ENCODE data around the gene NTF4.

- no peak for TF ChIP-seq EZH2 (IDR thresholded peaks at IDR 0.05; ENCODE audit: low read depth, low read length, severe bottlenecking)
- no peak for TF ChIP-seq CEBPB (IDR thresholded peaks at IDR 0.05; ENCODE audit: low read depth, low read length)
- no peak for TF ChIP-seq MAX (IDR thresholded peaks at IDR 0.05)
- no peak for TF ChIP-seq USF2 (IDR thresholded peaks at IDR 0.05; ENCODE audit: low read length)
- TF ChIP-seq TCF12 (IDR thresholded peaks at IDR 0.05; ENCODE audit: low read depth, low read length), result no peak
- TF ChIP-seq POLR2AphosphoS5 (IDR thresholded peaks at IDR 0.05; ENCODE audit: low read depth, low read length), result no peak
- peak; percentile 0 to 38 (median 30); a peak in 3 of 4 replicates for TF ChIP-seq CTCF (IDR thresholded peaks at IDR 0.05; ENCODE audit: control extremely low read depth in 1 of 3, insufficient read depth in 1 of 3, low read depth in 1 of 3, low read length in 3 of 3)
- no peak for TF ChIP-seq SP1 (IDR thresholded peaks at IDR 0.05; ENCODE audit: low read depth, low read length)
- no peak for TF ChIP-seq BACH1 (IDR thresholded peaks at IDR 0.05; ENCODE audit: low read length)
- TF ChIP-seq SUZ12 (IDR thresholded peaks at IDR 0.05; ENCODE audit: low read length), result no peak
- no peak for TF ChIP-seq NRF1 (IDR thresholded peaks at IDR 0.05; ENCODE audit: low read depth, low read length)
- TF ChIP-seq RFX5 (IDR thresholded peaks at IDR 0.05; ENCODE audit: borderline replicate concordance, low read depth, low read length), result no peak
Observed at GRCh38 chr19:49017041-49017665, 47.5 kb downstream of the NTF4 start, which contains the start of gene LHB.

Data from H1 (cell line).